ENCODE results near the gene UGT8. TPM values are rescaled to one million over a fixed set of nuclear protein-coding genes. Genes with fewer than 3 reads are reported as not detected.

The UGT8 gene
- total RNA-seq, 1 donor from 2014 or later, result 6.4 TPM

DNA sequence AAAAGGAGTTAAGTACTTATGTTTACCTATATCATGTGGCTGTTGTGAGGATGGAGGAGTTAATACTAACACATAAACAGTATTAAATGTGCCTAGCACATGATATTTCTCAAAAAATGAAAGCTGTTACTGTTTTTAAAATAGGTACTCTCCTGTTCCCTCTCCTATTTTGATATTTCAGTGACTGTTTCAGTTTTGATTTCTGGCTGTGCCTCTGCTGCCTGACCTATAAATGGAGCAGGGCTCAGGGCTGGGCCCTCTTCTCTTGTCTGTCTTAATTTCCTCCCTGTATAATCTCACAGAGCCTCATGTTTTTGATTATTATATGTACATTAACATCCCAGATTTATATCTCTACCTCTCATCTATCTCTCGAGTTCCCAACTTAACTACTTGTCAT lies 93.3 kb downstream of the UGT8 start:
- FAIRE-seq (no peak), DNase-seq (ENCODE audit: low read depth) (no peak)
- no peaks in the 10 kb centered on the region for H3K9me3 ChIP-seq (ENCODE audit: insufficient read depth, low read depth, low read length)
- no peak overlapping the region for H3K4me3 ChIP-seq (ENCODE audit: insufficient read depth, low read depth, low read length)
- no peaks in the 10 kb centered on the region for H3K27me3 ChIP-seq (ENCODE audit: insufficient read depth, low read length)
- H3K4me2 ChIP-seq (ENCODE audit: low read length), result no peak overlapping the region
- no peak overlapping the region for H3K27ac ChIP-seq (ENCODE audit: low read depth, low read length)
- no peak overlapping the region for H3K9ac ChIP-seq (ENCODE audit: low read length)
- H2AFZ ChIP-seq (ENCODE audit: low read depth, low read length), result no peak overlapping the region
- H3K36me3 Mint-ChIP-seq (ENCODE audit: low read depth, unreplicated experiment), result no peaks in the 10 kb centered on the region
- H3K27ac Mint-ChIP-seq (ENCODE audit: unreplicated experiment), result no peak overlapping the region
- TF ChIP-seq, protein P1, sequence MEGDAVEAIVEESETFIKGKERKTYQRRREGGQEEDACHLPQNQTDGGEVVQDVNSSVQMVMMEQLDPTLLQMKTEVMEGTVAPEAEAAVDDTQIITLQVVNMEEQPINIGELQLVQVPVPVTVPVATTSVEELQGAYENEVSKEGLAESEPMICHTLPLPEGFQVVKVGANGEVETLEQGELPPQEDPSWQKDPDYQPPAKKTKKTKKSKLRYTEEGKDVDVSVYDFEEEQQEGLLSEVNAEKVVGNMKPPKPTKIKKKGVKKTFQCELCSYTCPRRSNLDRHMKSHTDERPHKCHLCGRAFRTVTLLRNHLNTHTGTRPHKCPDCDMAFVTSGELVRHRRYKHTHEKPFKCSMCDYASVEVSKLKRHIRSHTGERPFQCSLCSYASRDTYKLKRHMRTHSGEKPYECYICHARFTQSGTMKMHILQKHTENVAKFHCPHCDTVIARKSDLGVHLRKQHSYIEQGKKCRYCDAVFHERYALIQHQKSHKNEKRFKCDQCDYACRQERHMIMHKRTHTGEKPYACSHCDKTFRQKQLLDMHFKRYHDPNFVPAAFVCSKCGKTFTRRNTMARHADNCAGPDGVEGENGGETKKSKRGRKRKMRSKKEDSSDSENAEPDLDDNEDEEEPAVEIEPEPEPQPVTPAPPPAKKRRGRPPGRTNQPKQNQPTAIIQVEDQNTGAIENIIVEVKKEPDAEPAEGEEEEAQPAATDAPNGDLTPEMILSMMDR (IDR thresholded peaks at IDR 0.05; ENCODE audit: insufficient read depth, low read depth, low read length), result no peak
- no peak for TF ChIP-seq EZH2 (IDR thresholded peaks at IDR 0.05; ENCODE audit: insufficient read depth, low read length)
- no peaks in the 10 kb centered on the region for H3K79me2 ChIP-seq (ENCODE audit: insufficient read depth, low read length)
- no peaks in the 10 kb centered on the region for H3K9me3 Mint-ChIP-seq (ENCODE audit: unreplicated experiment)
- no peak overlapping the region for H3K4me3 Mint-ChIP-seq (ENCODE audit: unreplicated experiment)
- no peaks in the 10 kb centered on the region for H3K36me3 ChIP-seq (ENCODE audit: insufficient read depth, low read length)
- H3K4me1 ChIP-seq (ENCODE audit: insufficient read depth, low read length), result no peaks in the 10 kb centered on the region
- H3K27me3 Mint-ChIP-seq (ENCODE audit: low read depth, unreplicated experiment), result no peaks in the 10 kb centered on the region
- H4K20me1 ChIP-seq (ENCODE audit: insufficient read depth, low read length), result no peaks in the 10 kb centered on the region
- peaks cover 4% of the 10 kb centered on the region for H3K4me1 Mint-ChIP-seq (ENCODE audit: low read depth, unreplicated experiment)

DNA sequence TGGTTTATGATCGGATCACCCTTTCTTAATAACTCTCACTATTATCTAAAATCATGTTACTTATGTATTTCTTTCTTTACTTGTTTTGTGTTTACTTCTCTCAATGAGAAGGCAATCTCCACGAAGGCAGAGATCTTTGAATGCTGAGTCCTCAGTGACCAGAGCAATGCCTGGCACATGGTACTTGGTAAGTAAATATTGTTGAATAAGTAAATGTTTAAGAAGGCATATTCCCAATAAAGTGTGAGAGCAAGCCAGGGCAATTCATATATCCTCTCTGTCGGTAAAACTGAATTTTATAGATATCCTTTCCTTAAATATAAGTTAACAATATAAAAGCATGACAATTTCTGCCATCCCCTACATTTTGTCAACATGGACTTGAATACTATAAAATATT lies 94.4 kb downstream of the UGT8 start:
- Histone ChIP-seq H3K4me2 (ENCODE audit: low read length) (no peak overlapping the region), H4K20me1 (ENCODE audit: insufficient read depth, low read length) (no peaks in the 10 kb centered on the region), H3K27ac (ENCODE audit: low read depth, low read length) (no peak overlapping the region), H3K9ac (ENCODE audit: low read length) (no peak overlapping the region), H3K9me3 (ENCODE audit: insufficient read depth, low read depth, low read length) (no peaks in the 10 kb centered on the region), H2AFZ (ENCODE audit: low read depth, low read length) (no peak overlapping the region), H3K4me3 (ENCODE audit: insufficient read depth, low read depth, low read length) (no peak overlapping the region), H3K36me3 (ENCODE audit: insufficient read depth, low read length) (no peaks in the 10 kb centered on the region), H3K4me1 (ENCODE audit: insufficient read depth, low read length) (no peaks in the 10 kb centered on the region), H3K27me3 (ENCODE audit: insufficient read depth, low read length) (no peaks in the 10 kb centered on the region), H3K79me2 (ENCODE audit: insufficient read depth, low read length) (no peaks in the 10 kb centered on the region)
- TF ChIP-seq EZH2 (IDR thresholded peaks at IDR 0.05; ENCODE audit: insufficient read depth, low read length), result no peak
- TF ChIP-seq, protein P1 (IDR thresholded peaks at IDR 0.05; ENCODE audit: insufficient read depth, low read depth, low read length), result no peak
- H3K4me3 Mint-ChIP-seq (ENCODE audit: unreplicated experiment), result no peak overlapping the region
- H3K9me3 Mint-ChIP-seq (ENCODE audit: unreplicated experiment), result no peaks in the 10 kb centered on the region
- no peaks in the 10 kb centered on the region for H3K36me3 Mint-ChIP-seq (ENCODE audit: low read depth, unreplicated experiment)
- peaks cover 6% of the 10 kb centered on the region for H3K4me1 Mint-ChIP-seq (ENCODE audit: low read depth, unreplicated experiment)
- DNase-seq (ENCODE audit: low read depth) (no peak), FAIRE-seq (no peak)
- H3K27me3 Mint-ChIP-seq (ENCODE audit: low read depth, unreplicated experiment), result no peaks in the 10 kb centered on the region
- H3K27ac Mint-ChIP-seq (ENCODE audit: unreplicated experiment), result no peak overlapping the region

DNA sequence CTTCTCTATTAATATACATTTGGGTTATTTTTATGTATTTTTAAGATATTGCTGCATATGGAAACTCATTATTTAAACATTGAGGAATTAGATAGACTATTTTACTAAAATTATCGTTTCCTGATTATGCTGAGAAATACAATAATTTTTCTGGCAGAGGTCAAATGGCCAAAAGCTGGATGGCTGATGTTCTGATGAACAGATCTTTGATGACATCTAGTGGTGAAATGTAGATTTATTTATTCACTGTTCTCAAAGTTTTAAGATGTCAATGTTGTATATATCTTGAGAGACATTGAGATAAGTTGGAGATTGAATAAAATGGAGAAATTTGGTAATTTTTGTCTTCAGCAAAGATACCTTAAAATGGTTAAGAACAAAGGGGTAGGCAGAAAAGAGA lies 96.2 kb downstream of the UGT8 start:
- no peak overlapping the region for H3K4me2 ChIP-seq (ENCODE audit: low read length)
- H4K20me1 ChIP-seq (ENCODE audit: insufficient read depth, low read length), result no peaks in the 10 kb centered on the region
- Mint-ChIP-seq H3K4me3 (ENCODE audit: unreplicated experiment) (no peak overlapping the region), H3K4me1 (ENCODE audit: low read depth, unreplicated experiment) (peaks cover 6% of the 10 kb centered on the region), H3K27me3 (ENCODE audit: low read depth, unreplicated experiment) (no peaks in the 10 kb centered on the region), H3K36me3 (ENCODE audit: low read depth, unreplicated experiment) (no peaks in the 10 kb centered on the region), H3K27ac (ENCODE audit: unreplicated experiment) (no peak overlapping the region), H3K9me3 (ENCODE audit: unreplicated experiment) (no peaks in the 10 kb centered on the region)
- TF ChIP-seq EZH2 (IDR thresholded peaks at IDR 0.05; ENCODE audit: insufficient read depth, low read length), result no peak
- TF ChIP-seq, protein P1 (IDR thresholded peaks at IDR 0.05; ENCODE audit: insufficient read depth, low read depth, low read length), result peak; percentile 48
- no peak overlapping the region for H3K9ac ChIP-seq (ENCODE audit: low read length)
- no peaks in the 10 kb centered on the region for H3K9me3 ChIP-seq (ENCODE audit: insufficient read depth, low read depth, low read length)
- no peak overlapping the region for H2AFZ ChIP-seq (ENCODE audit: low read depth, low read length)
- H3K4me3 ChIP-seq (ENCODE audit: insufficient read depth, low read depth, low read length), result no peak overlapping the region
- H3K4me1 ChIP-seq (ENCODE audit: insufficient read depth, low read length), result no peaks in the 10 kb centered on the region
- H3K27ac ChIP-seq (ENCODE audit: low read depth, low read length), result no peak overlapping the region
- no peaks in the 10 kb centered on the region for H3K27me3 ChIP-seq (ENCODE audit: insufficient read depth, low read length)
- H3K36me3 ChIP-seq (ENCODE audit: insufficient read depth, low read length), result no peaks in the 10 kb centered on the region
- FAIRE-seq, result peak; percentile 76
- H3K79me2 ChIP-seq (ENCODE audit: insufficient read depth, low read length), result no peaks in the 10 kb centered on the region
- DNase-seq (ENCODE audit: low read depth), result peak; percentile 3

All from astrocyte (in vitro differentiated cells and primary cell).